Measurements from ENCODE around the gene ETNK2. TPM values are rescaled to one million over a fixed set of nuclear protein-coding genes. Genes with fewer than 3 reads are reported as not detected.

ETNK2 gene
- total RNA-seq, 1 experiment from 2014 or later: 21.9 TPM

- DNase-seq: no peak
- no peak overlapping the region for H3K4me3 Mint-ChIP-seq (ENCODE audit: unreplicated experiment)
- H3K27me3 ChIP-seq (replicated peaks; ENCODE audit: control insufficient read depth, insufficient read depth, low read length): no peaks in the 10 kb centered on the region
- ChIA-PET CTCF (interaction anchor here (1.3 kb wide), 1 partner anchor 11 kb away, joined by 5 read pairs; no protein-coding TSS in a partner anchor), POLR2A (no interaction called here)
- no peaks in the 10 kb centered on the region for H3K36me3 Mint-ChIP-seq (ENCODE audit: insufficient read depth, unreplicated experiment)
- no peak overlapping the region for H3K4me3 ChIP-seq (ENCODE audit: low read depth, low read length)
- peaks cover 31% of the 10 kb centered on the region for H3K4me1 ChIP-seq
- H3K27ac Mint-ChIP-seq (ENCODE audit: unreplicated experiment): no peak overlapping the region
- TF ChIP-seq CTCF (IDR thresholded peaks at IDR 0.05; ENCODE audit: insufficient read depth in 1 of 2, low read depth in 1 of 2, low read length in 1 of 2, severe bottlenecking in 1 of 2, unreplicated experiment in 1 of 2): no peak
- H3K9me3 ChIP-seq: no peaks in the 10 kb centered on the region
- H3K36me3 ChIP-seq (ENCODE audit: control insufficient read depth, insufficient read depth, low read length): no peaks in the 10 kb centered on the region
- no TSS peak for BruUV-seq (replicated peaks)
- intact Hi-C loops (cut with micrococcal nuclease; ENCODE audit: unreplicated experiment): no loop called here
- no peaks in the 10 kb centered on the region for H3K9me3 Mint-ChIP-seq (ENCODE audit: unreplicated experiment)
- H3K27me3 Mint-ChIP-seq (ENCODE audit: insufficient read depth, unreplicated experiment): no peaks in the 10 kb centered on the region
- peaks cover 21% of the 10 kb centered on the region for H3K4me1 Mint-ChIP-seq (ENCODE audit: low read depth, unreplicated experiment)
These were observed 11.9 kb downstream of the ETNK2 start for GRCh38 chr1:204139952-204140351.

GRCh38 chr1:204139088-204139487 is 12.8 kb downstream of the ETNK2 start:
- H3K36me3 Mint-ChIP-seq (ENCODE audit: insufficient read depth, unreplicated experiment): no peaks in the 10 kb centered on the region
- no peak overlapping the region for H3K4me3 Mint-ChIP-seq (ENCODE audit: unreplicated experiment)
- H3K27me3 Mint-ChIP-seq (ENCODE audit: insufficient read depth, unreplicated experiment): no peaks in the 10 kb centered on the region
- ChIA-PET CTCF (interaction anchor here (1.3 kb wide), 1 partner anchor 10 kb away, joined by 5 read pairs; no protein-coding TSS in a partner anchor), POLR2A (no interaction called here)
- Histone ChIP-seq H3K9me3 (no peaks in the 10 kb centered on the region), H3K4me3 (ENCODE audit: low read depth, low read length) (no peak overlapping the region), H3K4me1 (peaks cover 25% of the 10 kb centered on the region; the same call in 1 of the 2 replicates), H3K36me3 (ENCODE audit: control insufficient read depth, insufficient read depth, low read length) (peaks cover under 1% of the 10 kb centered on the region; the same call in 1 of the 2 replicates), H3K27me3 (replicated peaks; ENCODE audit: control insufficient read depth, insufficient read depth, low read length) (no peaks in the 10 kb centered on the region)
- no peak for TF ChIP-seq CTCF (IDR thresholded peaks at IDR 0.05; ENCODE audit: insufficient read depth in 1 of 2, low read depth in 1 of 2, low read length in 1 of 2, severe bottlenecking in 1 of 2, unreplicated experiment in 1 of 2)
- H3K9me3 Mint-ChIP-seq (ENCODE audit: unreplicated experiment): no peaks in the 10 kb centered on the region
- intact Hi-C loops (cut with micrococcal nuclease; ENCODE audit: unreplicated experiment): no loop called here
- H3K27ac Mint-ChIP-seq (ENCODE audit: unreplicated experiment): no peak overlapping the region
- peaks cover 13% of the 10 kb centered on the region for H3K4me1 Mint-ChIP-seq (ENCODE audit: low read depth, unreplicated experiment)
- BruUV-seq (replicated peaks): no TSS peak
- no peak for DNase-seq

- intact Hi-C loops (cut with micrococcal nuclease; ENCODE audit: unreplicated experiment): no loop called here
- H3K4me3 Mint-ChIP-seq (ENCODE audit: unreplicated experiment): no peak overlapping the region
- no peak for TF ChIP-seq CTCF (IDR thresholded peaks at IDR 0.05; ENCODE audit: insufficient read depth in 1 of 2, low read depth in 1 of 2, low read length in 1 of 2, severe bottlenecking in 1 of 2, unreplicated experiment in 1 of 2)
- no TSS peak for BruUV-seq (replicated peaks)
- ChIA-PET CTCF (no interaction called here), POLR2A (no interaction called here)
- H3K4me3 ChIP-seq (ENCODE audit: low read depth, low read length): no peak overlapping the region
- H3K9me3 ChIP-seq: no peaks in the 10 kb centered on the region
- peaks cover 6% of the 10 kb centered on the region for H3K4me1 Mint-ChIP-seq (ENCODE audit: low read depth, unreplicated experiment)
- no peaks in the 10 kb centered on the region for H3K27me3 ChIP-seq (replicated peaks; ENCODE audit: control insufficient read depth, insufficient read depth, low read length)
- peaks cover 6% of the 10 kb centered on the region; the same call in 1 of the 2 replicates for H3K4me1 ChIP-seq
- H3K9me3 Mint-ChIP-seq (ENCODE audit: unreplicated experiment): no peaks in the 10 kb centered on the region
- no peak overlapping the region for H3K27ac Mint-ChIP-seq (ENCODE audit: unreplicated experiment)
- peaks cover 2% of the 10 kb centered on the region; the same call in 1 of the 2 replicates for H3K36me3 ChIP-seq (ENCODE audit: control insufficient read depth, insufficient read depth, low read length)
- H3K36me3 Mint-ChIP-seq (ENCODE audit: insufficient read depth, unreplicated experiment): no peaks in the 10 kb centered on the region
- H3K27me3 Mint-ChIP-seq (ENCODE audit: insufficient read depth, unreplicated experiment): no peaks in the 10 kb centered on the region
- DNase-seq: no peak
These were observed 15.0 kb downstream of the ETNK2 start for GRCh38 chr1:204136814-204137213.
